Activated naive CD4-positive, alpha-beta T cell (primary cell): ENCODE data around the gene TFF1.
"Not testable (repeated sequence)": the region's sequence is repeated elsewhere in the genome, so short reads cannot be mapped to it uniquely, and the experiment has no call there.

Experiments used
- DNase-seq, 4 experiments: peaks; one replicate each; lab custom pipeline; 2025; lab: John Stamatoyannopoulos, UW

TFF1 gene

DNA sequence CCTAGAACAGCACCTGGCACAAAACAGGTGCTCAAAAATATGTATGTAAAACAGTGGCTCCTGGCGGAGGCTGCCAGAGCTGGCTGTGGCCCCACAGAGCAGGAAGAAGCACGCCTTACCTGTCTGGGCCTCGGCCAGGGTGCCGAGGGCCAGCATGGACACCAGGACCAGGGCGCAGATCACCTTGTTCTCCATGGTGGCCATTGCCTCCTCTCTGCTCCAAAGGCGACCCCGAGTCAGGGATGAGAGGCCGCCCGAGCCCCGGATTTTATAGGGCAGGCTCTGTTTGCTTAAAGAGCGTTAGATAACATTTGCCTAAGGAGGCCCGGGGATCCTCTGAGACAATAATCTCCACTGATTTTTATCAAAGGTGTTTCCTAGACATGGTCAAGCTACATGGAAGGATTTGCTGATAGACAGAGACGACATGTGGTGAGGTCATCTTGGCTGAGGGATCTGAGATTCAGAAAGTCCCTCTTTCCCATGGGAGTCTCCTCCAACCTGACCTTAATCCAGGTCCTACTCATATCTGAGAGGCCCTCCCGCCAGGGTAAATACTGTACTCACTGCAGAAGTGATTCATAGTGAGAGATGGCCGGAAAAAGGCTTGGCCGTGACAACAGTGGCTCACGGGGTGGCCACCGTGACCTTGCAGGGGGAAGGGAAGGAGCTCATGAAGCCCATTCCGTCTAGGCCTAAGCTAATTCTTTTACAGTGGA is at the start of gene TFF1:
Gene TFF1 (minus strand): TSS at position 244 of the 719 bp plus-strand sequence. CDS start 40 bp downstream, at position 204.
- DNase-seq = no peak

DNA sequence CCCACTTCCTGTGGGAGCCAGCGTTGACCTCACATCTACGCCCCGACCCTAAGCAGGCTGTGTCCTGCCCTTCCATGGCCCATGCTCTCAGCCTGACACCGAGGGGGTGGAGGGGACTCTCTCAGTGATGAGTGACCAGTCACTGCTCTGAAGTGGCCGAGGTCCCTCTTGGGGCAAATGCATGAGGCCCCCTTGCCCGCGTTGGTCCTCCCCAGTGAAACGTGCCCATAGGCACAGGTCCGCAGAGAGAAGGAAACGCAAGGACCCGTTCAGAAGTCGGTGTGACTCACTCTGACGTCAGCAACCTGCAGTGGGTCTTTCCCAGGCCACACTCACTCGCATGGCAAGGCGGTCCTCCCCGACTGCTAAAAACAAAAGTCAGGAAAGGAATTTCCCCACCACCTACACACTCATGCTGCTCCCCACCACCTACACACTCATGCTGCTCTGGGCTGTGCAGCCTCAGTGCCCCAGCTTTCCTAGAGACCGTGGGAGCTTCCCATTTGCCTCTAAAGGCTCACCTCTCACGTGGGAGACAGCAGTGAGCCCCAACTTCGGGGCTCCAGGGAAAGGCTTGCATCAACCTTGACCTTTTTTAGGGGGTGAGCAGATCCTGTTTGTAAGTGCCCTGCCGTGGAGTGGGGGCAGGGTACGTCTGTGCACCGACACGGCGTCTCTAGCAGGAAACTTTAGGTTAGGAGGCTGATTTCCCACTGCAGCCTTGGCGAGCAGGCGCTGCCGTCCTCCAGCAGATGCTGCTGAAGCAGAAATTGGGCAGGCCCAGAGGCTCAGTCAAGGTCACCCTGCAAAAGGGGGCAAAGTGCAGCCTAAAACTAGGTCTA is 48.8 kb upstream of the TFF1 start:
- DNase-seq = peak; percentile 51 to 73 (median 62)

DNA sequence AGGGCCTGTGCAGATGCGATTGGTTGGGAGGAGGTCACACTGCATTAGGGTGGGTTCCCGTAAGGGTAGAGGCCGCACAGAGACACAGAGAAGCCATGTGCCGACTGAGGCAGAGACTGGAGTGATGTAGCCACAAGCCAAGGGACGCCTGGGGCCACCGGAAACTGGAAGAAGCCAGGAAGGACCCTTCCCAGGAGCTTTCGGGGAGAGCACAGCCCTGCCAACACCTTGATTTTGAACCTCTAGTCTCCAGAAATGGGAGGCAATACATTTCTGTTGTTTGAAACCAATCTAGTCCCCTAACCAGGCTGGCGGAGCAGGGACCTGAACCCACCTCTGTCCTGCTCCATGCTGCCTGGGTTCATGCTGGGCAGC is 48.2 kb upstream of the TFF1 start:
- no peak for DNase-seq

DNA sequence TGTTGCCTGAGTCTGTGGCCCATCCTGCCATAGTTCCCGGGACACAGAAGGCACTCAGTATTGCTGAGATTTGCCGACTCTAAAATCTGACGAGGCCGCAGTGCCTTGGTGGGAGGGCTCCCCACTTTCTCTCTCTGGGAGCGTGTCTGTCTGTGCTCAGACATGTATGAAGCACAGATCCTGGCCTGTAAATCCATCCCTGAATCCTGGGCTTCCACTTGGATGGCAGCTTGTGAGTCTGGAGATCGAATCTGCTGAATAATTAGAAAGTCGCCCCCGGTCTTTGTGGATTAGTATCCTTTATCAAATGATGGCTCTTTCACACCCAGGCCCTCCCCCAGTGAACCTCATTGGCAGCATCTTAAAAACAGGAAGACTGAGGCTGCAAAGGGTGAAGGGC is 47.7 kb upstream of the TFF1 start:
- no peak for DNase-seq

DNA sequence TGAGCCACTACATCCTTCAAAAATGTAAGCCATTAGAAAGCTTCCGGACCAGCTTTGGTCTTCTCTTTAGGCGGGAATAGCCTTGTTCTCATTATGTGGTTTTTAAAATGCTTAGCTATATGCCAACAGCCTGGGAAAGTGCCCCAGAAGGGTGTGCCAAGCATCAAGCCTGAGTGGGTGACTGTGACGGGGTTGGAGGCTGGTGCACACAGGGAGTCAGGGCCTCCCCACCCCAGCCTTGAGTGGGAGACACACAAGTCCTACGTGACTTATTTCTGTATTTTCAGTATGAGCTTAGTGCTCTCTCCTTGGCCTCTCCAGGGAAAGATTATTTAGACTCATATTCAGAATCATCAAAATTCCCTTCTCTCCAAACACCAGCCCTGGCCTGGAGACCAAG is 47.2 kb upstream of the TFF1 start:
- DNase-seq = no peak

DNA sequence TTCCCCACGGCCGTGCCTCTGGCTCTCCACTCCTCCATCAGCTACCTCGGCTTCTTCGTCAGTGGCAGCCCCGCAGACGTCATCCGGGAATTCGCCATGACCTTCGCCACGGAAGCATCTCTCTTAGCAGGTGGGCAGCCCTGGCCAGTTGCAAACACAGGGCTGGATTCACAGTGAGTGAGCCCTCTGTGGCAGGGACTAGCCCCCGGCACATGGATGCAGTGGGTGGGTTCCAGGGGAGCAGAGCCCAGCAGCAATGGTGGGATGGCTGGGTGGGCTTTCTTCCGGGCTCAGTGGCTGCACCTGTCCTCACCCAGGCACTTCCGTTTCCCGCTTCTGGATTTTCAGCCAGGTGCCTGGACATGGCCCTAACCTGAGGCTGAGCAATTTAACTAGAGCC is 46.8 kb upstream of the TFF1 start:
- no peak for DNase-seq

DNA sequence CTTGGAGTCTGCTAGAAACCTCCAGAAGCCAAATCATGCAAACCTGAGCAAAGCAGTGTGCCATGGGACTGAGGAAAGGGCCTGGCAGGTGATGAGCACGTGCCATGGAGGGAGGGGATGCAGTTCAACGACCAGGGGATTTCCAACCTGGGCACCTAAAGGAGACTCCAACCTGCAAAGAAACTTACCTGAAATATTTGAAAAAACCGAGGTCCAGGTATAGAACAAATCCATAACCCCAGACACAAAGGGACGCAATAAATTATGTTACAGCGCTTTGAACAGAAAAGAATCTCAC is 46.2 kb upstream of the TFF1 start:
- DNase-seq = no peak

DNA sequence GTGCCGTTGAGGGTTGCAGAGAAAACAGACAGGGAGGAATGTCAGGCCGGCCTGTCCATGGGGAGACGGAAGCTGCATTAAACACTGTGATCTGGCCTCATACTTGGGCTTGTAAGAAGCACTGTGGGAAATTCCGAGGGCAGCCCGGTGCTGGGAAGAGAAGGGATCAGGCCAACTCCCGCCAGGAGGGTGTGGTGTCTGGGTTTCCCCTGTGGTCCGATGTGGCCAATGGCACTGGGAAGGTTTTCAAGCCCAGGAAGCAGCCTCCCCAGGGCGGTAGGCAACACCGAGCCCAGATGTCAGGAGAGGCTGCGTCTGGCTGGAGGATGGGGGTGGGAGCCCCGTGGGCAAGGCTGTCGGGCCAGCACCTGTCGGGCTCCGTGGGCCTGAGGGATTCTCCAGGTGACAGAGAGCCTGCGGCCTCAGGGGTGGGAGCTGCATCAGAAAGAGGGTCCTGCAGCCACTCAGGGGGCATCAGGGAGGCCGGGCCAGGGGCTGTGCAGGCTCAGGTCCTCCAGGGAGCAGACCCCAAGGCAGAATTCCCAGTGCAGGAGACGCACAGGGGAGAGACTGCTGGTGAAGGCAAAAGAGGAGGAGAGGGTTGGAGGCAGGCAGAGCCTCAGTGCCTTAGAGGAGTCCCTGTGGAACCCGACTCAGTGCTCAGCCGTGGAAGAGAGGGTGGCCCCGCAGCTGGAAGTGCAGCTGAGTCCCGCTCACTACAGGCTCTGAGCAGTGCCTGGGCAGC is 45.7 kb upstream of the TFF1 start:
- no peak for DNase-seq

DNA sequence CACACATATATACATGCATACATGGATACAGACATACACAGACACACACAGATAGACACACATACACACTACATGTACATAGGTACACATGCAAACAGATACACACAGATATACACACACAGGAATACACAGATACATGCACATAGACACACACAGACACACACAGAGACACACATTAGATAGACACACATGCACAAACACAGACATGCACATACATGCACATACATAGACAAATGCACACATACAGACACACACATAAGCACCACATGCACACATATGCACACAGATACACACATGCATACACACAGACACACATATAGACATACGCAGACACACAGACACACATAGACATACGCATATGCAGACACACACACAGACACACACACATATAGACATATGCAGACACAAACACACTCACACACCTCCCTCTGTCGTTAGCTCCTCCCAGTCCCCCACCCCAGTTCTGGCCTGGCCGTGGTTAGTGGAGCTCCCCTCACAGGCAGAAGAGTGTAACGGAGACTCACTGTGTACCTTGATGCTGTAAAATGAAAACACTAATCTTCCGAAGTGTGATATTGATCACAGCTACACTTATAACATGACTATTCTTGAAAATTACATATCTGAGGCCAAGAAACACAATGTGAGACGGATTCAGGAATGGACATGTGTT is 45.0 kb upstream of the TFF1 start:
- no peak for DNase-seq

DNA sequence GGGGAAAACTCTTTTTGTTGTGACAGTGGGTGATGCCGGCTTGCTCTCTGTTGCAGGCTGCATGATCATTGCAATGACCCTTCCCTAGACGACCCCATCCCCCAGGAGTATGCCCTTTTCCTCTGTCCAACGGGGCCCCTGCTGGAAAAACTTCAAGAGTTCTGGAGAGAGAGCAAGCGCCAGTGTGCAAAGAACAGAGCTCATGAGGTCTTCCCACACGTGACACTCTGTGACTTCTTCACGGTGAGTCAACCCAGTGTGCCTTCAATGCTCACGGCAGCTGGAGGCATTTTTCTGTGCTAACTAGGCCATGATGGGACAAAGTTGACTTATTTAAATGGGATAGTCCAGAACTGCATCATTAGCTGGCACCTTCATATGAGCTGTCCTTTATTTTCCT is 43.0 kb upstream of the TFF1 start:
- DNase-seq = no peak

DNA sequence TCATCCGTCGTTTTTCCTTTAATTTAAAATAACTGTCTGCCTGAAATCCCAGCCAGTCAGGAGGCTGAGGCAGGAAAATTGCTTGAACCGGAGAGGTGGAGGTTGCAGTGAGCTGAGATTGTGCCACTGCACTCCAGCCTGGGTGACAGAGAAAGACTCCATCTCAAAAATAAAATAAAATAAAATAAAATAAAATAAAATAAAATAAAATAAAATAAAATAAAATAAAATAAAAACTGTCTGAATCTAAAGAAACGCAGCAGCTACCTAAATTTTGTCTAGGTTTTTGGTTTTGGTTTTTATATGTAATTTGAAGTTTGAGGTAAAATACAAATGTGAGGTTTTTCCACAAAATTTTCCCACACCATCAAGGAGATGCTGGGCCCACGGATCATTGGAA is 42.4 kb upstream of the TFF1 start:
- not testable (repeated sequence) for DNase-seq

DNA sequence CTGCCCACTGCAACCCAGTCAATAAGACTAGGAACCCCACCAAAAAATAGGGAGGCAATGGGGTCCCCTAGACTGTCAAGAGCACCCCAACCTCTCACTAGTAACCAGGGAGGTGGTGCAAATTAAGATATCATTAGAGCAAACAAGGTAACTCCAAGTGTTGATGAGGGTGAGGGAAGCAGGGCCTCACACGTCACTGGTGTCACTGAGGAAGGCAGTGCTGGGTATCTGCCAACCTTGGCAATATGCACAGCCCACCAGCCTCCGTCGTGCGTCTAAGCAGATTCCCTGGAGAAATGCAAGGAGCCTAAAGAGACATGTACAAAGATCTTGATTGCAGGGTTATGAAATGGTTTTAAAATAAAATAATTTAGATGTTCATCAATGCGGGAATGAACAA is 41.1 kb upstream of the TFF1 start:
- no peak for DNase-seq

DNA sequence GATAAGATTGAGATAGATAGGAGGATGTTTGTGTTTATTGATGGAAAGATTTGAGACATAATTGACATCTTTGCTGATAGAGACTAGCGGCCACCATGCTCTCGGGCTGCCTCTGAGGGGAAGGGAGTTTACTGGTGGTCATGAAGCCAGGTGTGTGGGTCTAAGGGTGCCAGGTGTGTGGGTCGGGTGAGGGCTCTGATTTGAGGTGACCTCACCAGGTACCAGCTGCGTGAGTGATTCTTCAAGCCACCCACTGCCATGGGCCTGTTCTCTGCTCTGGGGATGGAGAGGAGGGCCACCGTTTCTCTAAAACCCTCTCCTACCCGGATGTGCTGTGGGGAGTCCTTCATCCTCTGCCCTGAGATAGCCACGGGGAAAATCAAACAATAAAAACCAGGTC is 40.5 kb upstream of the TFF1 start:
- DNase-seq = no peak

DNA sequence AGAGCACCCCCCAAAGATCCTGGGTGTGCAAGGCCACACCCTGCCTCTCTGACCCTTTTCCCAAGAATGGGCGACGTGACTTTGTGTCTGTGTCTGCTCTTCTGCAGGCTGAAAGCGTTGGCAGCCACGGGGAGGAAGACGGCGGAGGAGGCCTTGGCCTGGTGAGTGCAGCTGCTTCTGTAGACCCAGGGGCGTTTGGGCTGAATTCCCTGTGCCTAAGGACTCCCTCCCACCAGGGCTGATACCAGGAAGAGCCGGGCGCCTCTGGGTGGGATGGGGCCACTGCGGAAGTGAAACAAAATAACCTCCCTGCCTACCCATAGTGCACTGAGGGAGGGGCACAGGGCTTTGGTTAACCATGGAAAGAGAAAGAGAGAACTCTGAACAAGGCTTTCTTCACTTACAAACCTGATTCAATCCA is 39.9 kb upstream of the TFF1 start:
- no peak for DNase-seq

DNA sequence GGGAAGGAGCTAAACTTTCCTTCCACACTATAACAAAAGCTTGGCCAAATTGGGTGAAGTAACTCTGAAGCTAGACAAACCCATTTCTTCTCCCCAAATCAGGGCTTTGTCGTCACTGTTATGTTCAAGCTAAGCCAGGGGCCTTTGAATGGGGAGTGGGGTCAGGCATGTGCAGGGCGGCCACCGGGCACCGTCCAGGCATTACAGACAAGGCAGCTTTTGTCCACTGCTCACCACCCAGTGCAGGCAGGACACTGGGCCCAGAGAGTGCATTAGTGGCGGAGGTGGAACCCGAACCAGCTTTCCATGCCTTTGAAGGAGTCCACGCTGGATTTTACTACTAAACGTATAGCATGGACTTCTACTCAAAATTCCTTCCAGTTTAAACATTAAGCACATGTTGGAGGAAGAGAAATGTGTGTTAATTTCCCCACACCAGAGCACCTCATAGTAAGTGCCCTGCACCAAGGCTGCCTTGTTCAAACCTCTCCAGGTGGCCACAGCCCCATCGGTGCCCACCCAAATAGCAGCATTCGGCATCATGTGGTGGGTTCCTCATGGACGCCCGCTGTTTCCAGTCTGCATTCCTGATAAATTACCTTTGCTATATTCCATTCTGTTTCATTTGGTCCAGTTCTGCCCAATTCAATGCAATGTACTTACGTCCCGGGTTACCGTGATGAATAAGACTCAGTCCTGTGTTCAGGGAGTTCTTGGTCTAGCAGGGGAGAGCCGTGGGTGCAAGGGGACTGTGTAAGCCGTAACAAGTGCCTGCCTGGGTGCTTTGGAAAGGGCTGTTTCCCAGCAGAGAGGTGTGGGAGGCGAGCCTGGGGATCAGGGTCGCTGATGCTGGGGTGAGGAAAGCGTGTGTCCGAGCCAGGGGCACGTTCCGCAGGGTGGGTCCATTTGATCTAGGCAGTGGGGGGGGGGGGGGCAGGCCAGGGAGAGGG is 39.0 kb upstream of the TFF1 start:
- no peak for DNase-seq

DNA sequence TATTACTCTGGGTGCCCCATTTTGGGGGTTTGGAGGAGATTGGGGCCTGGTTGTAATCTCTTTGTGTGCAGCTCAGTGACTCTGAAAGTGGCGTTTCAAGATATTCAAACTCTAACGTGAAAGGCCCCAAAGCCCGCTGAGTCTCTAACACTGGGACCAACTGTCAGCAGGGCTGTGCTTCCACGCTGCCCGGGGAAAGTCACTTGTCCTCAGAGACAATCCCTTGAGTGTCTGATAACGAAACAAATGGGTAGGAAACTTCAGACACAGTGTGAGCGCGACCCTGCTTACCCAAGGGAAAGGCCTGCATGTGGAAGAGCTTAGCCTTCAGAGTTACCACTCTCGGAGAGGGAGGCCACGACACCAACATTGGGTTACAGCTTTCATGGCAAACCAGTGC is 38.2 kb upstream of the TFF1 start:
- no peak for DNase-seq

DNA sequence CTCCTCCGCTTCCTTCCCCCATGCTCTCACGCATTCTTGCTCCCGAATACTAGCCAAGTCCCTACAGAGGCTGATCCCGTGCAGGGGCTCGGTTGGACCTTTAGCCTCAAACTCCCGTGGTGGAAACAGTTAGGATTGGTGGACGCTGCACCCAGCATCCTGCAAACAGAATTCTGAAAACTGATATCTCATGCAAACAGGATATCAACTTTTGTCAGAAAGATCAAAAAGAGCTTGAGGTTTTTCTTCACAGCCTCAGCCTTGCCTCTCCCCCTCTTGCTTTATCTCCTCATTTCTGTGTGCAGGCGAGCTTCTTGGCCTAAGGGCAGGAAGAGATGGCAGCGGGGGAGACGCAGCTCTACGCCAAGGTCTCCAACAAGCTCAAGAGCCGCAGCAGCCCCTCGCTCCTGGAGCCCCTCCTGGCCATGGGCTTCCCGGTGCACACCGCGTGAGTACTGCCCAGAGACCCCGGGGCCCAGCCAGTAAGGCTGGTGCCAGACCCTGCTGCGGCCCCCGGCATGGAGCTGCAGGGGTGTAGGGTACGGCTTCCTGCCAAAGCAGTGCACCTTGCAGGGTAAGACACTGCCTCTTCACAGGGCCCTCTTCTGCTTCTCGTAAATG is 37.4 kb upstream of the TFF1 start, which contains the start of gene UBASH3A:
Gene UBASH3A (plus strand): TSS at position 292 of the 621 bp plus-strand sequence. CDS start 44 bp downstream, at position 336.
- peak in 2 of 4 experiments; percentile 27 to 29 for DNase-seq

DNA sequence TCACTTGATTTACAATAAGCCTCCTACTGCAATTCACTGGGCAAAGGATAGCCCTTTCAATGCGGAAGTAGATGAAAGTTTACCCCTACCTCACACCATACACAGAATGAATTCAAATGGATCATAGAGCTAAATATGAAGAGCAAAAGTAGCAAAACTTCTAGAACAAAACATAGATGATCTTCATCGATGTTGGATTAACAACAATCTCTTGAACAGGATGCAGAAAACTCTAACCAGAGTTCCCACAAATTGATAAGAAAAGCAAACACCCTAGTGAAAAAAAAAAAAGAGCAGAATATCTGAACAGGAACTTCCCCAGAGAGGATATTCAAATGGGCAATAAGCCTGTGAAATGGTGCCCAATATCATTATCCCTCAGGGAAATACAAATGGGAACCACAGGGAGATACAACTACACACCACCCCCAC is 35.5 kb upstream of the TFF1 start:
- no peak for DNase-seq

DNA sequence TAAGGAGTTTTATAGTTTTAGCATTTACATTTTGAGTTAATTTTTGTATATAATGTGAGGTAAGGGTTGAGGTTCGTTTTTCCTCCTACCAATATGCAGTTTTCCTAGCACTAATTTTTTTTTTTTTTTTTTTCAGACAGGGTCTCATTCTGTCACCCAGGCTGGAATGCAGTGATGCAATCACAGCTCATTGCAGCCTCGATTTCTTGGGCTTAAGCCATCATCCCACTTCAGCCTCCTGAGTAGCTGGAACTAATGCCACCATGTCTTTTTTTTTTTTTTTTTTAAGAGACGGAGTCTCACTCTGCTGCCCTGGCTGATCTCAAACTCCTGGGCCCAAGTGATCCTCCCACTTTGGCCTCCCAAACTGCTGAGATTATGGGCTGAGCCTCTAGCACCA is 34.8 kb upstream of the TFF1 start:
- no peak for DNase-seq

DNA sequence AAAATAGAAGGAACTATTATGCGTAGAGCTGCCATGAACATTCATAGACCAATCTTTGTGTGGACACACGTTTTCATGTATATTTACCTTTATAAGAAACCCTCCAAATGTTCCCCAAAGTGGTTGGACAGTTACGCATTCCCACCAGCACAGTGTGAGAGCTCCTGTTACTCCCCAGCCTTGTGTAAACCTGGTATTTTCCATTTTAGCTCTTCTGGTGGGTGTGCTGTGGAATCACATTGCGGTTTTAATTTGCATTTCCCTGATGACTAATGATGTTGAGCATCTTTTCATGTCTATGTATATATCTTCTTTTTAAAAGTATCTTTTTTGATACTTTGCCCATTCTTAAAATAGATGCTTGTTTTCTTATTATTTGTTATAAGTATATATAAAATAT is 34.2 kb upstream of the TFF1 start:
- no peak for DNase-seq
